Mesendoderm (in vitro differentiated cells): ENCODE measurements around the gene PEPD.

Experiments
- DNase-seq: peaks from one replicate; pipeline ENCODE4 v3.0.0; 2013
- H2AK5ac ChIP-seq: 2 replicates; pipeline ENCODE4 v1.6.1; 2013; ENCODE audit warnings: low read length, inconsistent platforms
- H2BK120ac ChIP-seq: 2 replicates; pipeline ENCODE4 v1.6.1; 2013; ENCODE audit warnings: low read depth, mild to moderate bottlenecking, low read length, moderate library complexity, mixed read lengths
- H2BK15ac ChIP-seq: replicated peaks from 2 replicates; pipeline ENCODE4 v1.6.1; 2013; ENCODE audit warnings: low read depth, mild to moderate bottlenecking, moderate library complexity
- H2BK5ac ChIP-seq: 2 replicates; pipeline ENCODE4 v1.6.1; 2013; ENCODE audit warnings: low read length, inconsistent platforms
- H3K18ac ChIP-seq: 2 replicates; pipeline ENCODE4 v1.6.1; 2013; ENCODE audit warnings: mild to moderate bottlenecking, low read length, mixed read lengths
- H3K23ac ChIP-seq: one replicate; pipeline ENCODE4 v1.6.1; 2013; ENCODE audit warnings: low read length
- H3K27ac ChIP-seq: 2 replicates; pipeline ENCODE4 v1.5.1; 2013; ENCODE audit warnings: low read depth, mild to moderate bottlenecking, inconsistent platforms, low read length, moderate library complexity
- H3K27me3 ChIP-seq: 2 replicates; pipeline ENCODE4 v1.6.1; 2013; ENCODE audit warnings: low read length, control low read depth, mild to moderate bottlenecking, inconsistent platforms; ENCODE audit not compliant: insufficient read depth, poor library complexity
- H3K36me3 ChIP-seq: 2 replicates; pipeline ENCODE4 v1.6.1; 2013; ENCODE audit warnings: low read length, inconsistent platforms; ENCODE audit not compliant: control insufficient read depth, insufficient read depth
- H3K4ac ChIP-seq: one replicate; pipeline ENCODE4 v1.6.1; 2013; ENCODE audit warnings: low read depth, mild to moderate bottlenecking, low read length, moderate library complexity
- H3K4me1 ChIP-seq: 2 replicates; pipeline ENCODE4 v1.6.1; 2013; ENCODE audit warnings: low read depth, low read length, inconsistent platforms; ENCODE audit not compliant: control insufficient read depth
- H3K4me2 ChIP-seq: 2 replicates; pipeline ENCODE4 v1.6.1; 2013; ENCODE audit warnings: low read length
- H3K4me3 ChIP-seq: 2 replicates; pipeline ENCODE4 v1.5.1; 2013; ENCODE audit warnings: mild to moderate bottlenecking, low read length
- H3K56ac ChIP-seq: one replicate; pipeline ENCODE4 v1.6.1; 2013; ENCODE audit warnings: low read length
- H3K79me1 ChIP-seq: 2 replicates; pipeline ENCODE4 v1.6.1; 2013; ENCODE audit warnings: low read length, inconsistent platforms
- H3K79me2 ChIP-seq: 2 replicates; pipeline ENCODE4 v1.6.1; 2013; ENCODE audit warnings: mild to moderate bottlenecking, low read length; ENCODE audit not compliant: control insufficient read depth, insufficient read depth
- H3K9ac ChIP-seq: 2 replicates; pipeline ENCODE4 v1.6.1; 2013; ENCODE audit warnings: low read length, inconsistent platforms
- H4K5ac ChIP-seq: one replicate; pipeline ENCODE4 v1.6.1; 2013; ENCODE audit warnings: low read length
- H4K8ac ChIP-seq: one replicate; pipeline ENCODE4 v1.6.1; 2013; ENCODE audit warnings: low read depth, mild to moderate bottlenecking, control low read depth, low read length, moderate library complexity
- WGBS: extraction: QIAGEN DNeasy Blood & Tissue Kit; methylation state at CpG from one replicate; pipeline ENCODE4 v1.1.7; 2013; ENCODE audit warnings: low lambda C conversion rate, missing lambda C conversion rate; ENCODE audit not compliant: insufficient coverage; ENCODE audit errors: extremely low coverage; 5-methylcytosine and 5-hydroxymethylcytosine counted together

Gene PEPD

DNA sequence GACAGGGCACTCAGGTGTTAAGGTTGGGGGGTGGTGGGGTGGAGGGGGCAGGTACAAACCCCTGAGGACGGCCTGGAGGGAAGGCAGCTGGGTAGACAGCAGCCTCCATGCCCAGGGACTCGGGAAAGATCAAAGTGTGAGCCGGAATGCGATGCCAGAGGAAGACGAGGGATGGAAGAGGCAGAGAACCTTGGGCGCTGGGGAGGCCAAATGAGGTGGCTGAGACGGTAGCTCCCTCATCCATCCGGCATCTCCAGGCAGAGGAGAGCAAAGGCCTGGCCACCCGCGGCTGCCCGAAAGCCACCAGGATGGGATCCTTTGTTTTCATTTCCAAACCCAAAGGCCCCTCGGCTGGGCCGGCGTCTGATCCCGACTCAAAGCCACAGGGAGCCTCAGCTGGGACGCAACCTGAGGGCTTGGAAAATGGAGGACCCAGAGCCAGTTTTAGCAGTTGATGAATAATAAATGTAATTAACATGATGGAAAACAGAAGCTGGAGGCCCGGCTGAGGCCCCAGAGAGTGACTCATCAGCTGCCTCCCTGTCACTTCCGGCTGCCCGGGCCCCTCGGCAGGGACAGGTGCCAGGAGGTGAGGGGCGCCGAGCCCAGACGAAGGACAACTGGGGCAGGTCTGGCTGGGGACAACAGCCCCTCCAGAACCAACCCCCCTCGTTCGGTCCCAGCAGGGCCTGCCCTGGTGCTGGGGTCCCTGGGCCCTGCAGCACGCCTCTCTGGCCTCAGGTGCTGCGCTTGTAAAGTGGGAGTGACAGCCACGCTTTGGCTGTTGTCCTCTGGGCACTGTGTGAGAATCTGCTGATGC is 86.5 kb downstream of the PEPD start:
- Histone ChIP-seq H3K27ac (no peak overlapping the region), H2BK5ac (no peak overlapping the region), H4K5ac (no peak overlapping the region), H3K4ac (no peak overlapping the region), H3K79me2 (no peaks in the 10 kb centered on the region), H3K36me3 (no peaks in the 10 kb centered on the region), H3K23ac (no peak overlapping the region), H3K4me2 (no peak overlapping the region), H2BK15ac (no peak overlapping the region), H3K27me3 (no peaks in the 10 kb centered on the region), H2BK120ac (no peak overlapping the region), H3K4me3 (no peak overlapping the region), H4K8ac (no peak overlapping the region), H3K9ac (no peak overlapping the region), H3K4me1 (no peaks in the 10 kb centered on the region), H3K79me1 (no peaks in the 10 kb centered on the region), H3K56ac (no peak overlapping the region), H3K18ac (no peak overlapping the region), H2AK5ac (no peak overlapping the region)
- no CpG with 5 or more reads among the region's 28 CpGs for WGBS
- DNase-seq, result peak; percentile 7

DNA sequence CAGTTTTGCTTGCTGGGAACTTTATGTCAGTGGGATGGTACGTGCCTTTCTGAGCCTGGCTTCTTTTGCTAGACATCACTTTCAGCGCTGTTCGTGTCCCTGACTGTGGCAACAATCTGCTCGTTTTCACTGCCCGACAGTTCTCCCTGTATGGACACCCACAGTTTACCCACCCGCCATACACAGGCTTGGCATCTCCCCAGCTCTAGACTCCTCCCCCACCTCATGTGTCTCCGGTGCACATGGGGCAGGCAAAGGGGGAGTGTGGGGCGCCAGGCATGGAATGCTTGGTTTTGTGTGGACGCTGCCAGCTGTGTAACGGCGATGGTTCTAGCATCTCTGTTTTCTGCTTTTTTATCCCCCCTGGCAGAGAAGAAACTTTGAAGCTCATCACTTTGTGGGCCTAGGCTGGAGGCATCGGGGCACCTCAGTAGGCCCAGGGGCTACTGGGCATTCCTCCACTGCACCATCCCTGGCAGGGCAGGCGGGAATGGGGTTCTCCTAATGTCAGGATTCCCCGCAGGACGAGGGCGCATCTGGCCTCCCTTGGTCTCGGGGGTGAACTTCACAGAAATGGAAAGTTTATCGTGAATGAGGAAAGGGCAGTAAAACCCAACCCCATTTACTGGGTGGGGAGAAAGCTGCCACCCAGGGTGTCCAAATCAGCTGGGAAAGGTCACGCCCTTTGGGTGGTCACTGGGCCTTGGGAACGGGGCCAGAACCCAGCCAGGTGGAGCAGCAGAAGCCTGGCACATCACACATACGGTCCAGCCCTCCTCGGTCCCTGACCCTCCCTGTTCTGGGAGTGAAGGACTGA is 87.3 kb downstream of the PEPD start:
- WGBS, result no CpG with 5 or more reads among the region's 22 CpGs
- Histone ChIP-seq H3K9ac (no peak overlapping the region), H2BK15ac (no peak overlapping the region), H2AK5ac (no peak overlapping the region), H3K4ac (no peak overlapping the region), H3K79me2 (no peaks in the 10 kb centered on the region), H3K36me3 (no peaks in the 10 kb centered on the region), H3K18ac (no peak overlapping the region), H3K56ac (no peak overlapping the region), H2BK120ac (no peak overlapping the region), H2BK5ac (no peak overlapping the region), H3K27me3 (no peaks in the 10 kb centered on the region), H4K8ac (no peak overlapping the region), H3K4me1 (no peaks in the 10 kb centered on the region), H3K23ac (no peak overlapping the region), H4K5ac (no peak overlapping the region), H3K79me1 (no peaks in the 10 kb centered on the region), H3K4me2 (no peak overlapping the region), H3K4me3 (no peak overlapping the region), H3K27ac (no peak overlapping the region)
- no peak for DNase-seq

DNA sequence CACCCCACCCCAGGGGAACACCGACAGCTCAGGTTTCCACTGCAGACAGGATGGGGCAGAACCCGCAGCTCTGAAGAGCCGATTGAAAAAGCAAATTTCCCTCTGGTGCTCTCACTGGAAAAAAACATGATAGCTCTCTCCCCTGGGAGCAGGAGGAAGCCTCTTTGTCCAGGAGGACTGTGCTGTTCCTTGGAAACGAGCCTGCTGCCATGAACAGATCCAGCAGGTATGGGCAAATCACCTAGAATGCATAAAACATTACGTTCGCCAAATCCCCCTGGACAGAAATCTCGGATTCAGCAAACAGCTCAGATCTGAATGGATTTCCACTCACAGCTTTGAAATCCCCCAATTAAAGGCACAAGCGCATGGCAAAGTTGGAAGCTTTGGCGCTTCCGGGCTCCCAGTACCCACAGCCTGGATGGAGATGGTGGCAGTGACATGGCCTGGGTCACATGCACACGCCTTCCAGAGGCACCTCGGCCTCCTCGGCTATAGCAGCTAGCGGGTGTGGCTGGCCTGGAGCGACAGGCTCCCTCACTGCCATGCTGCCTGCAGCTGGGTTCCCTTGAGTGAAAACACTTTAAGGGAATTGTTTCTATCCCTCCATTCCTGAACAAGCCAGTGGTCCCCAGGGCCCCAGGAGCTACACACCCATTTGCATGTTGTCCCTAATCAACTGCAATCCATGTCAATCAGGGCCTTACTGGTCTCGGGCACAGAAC is 89.0 kb downstream of the PEPD start:
- H3K9ac ChIP-seq, result no peak overlapping the region
- H3K36me3 ChIP-seq, result no peaks in the 10 kb centered on the region
- no peak overlapping the region for H2BK120ac ChIP-seq
- H2BK15ac ChIP-seq, result no peak overlapping the region
- H3K27me3 ChIP-seq, result no peaks in the 10 kb centered on the region
- H3K4me3 ChIP-seq, result no peak overlapping the region
- no peak overlapping the region for H3K18ac ChIP-seq
- H3K23ac ChIP-seq, result no peak overlapping the region
- H3K4me2 ChIP-seq, result no peak overlapping the region
- no peak overlapping the region for H4K8ac ChIP-seq
- no CpG with 5 or more reads among the region's 16 CpGs for WGBS
- no peak overlapping the region for H4K5ac ChIP-seq
- no peak overlapping the region for H3K56ac ChIP-seq
- H2AK5ac ChIP-seq, result no peak overlapping the region
- no peaks in the 10 kb centered on the region for H3K79me2 ChIP-seq
- no peak overlapping the region for H2BK5ac ChIP-seq
- no peak overlapping the region for H3K4ac ChIP-seq
- H3K27ac ChIP-seq, result no peak overlapping the region
- H3K79me1 ChIP-seq, result no peaks in the 10 kb centered on the region
- no peaks in the 10 kb centered on the region for H3K4me1 ChIP-seq
- no peak for DNase-seq

DNA sequence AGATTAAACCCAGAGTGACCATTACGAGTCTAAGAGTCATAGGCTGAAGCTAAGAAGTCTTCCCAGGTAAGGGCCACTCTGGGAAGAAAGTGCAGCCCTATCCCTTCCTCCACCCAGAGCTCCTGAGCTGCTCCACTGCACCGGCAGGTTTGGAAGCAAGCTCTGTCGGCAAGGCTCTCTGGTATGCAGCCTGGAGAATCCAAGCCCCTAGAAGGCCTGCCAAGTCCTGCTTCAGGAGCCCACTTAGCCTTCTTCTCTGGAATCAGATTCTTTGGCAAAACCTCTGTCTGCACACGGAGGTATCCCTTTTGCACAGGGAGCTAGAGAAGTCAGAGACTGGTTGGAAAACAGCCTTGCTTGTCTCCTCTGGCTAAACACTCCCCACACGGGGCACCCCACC is 89.6 kb downstream of the PEPD start:
- Histone ChIP-seq H3K36me3 (no peaks in the 10 kb centered on the region), H3K27me3 (no peaks in the 10 kb centered on the region), H2BK120ac (no peak overlapping the region), H3K79me1 (no peaks in the 10 kb centered on the region), H3K4me2 (no peak overlapping the region), H3K27ac (no peak overlapping the region), H3K4me1 (no peaks in the 10 kb centered on the region), H3K9ac (no peak overlapping the region), H2BK5ac (no peak overlapping the region), H3K79me2 (no peaks in the 10 kb centered on the region), H3K4me3 (no peak overlapping the region), H3K23ac (no peak overlapping the region), H3K56ac (no peak overlapping the region), H3K18ac (no peak overlapping the region), H3K4ac (no peak overlapping the region), H2BK15ac (no peak overlapping the region), H4K5ac (no peak overlapping the region), H2AK5ac (no peak overlapping the region), H4K8ac (no peak overlapping the region)
- WGBS, result no CpG with 5 or more reads among the region's 5 CpGs
- no peak for DNase-seq

DNA sequence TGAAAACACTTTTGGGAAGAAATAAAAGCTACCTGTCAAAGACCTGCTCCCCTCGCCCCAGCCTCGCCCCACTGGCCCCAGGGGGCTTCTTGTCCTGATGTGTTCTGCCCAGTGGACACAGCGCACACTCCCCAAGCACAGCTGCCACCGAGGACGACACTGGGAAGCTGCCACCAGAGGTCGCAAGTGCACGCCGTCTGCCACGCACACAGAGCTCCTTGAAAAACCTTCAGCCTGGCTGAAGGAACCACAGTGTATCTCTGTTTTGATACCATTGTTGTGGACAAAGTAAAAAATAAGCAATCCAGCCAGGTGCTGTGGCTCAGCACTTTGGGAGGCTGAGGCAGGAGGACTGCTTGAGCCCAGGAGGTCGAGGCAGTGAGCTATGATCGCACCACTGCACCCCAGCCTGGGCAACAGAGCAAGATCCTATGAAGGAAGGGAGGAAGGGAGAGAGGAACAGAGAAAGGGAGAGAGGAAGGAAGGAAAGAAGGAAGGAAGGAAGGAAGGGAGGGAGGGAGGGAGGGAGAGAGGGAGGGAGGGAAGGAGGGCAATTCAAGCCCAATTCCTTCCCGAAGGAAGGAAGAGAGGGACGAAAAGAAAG is 90.8 kb downstream of the PEPD start:
- Histone ChIP-seq H3K79me2 (no peaks in the 10 kb centered on the region), H3K4ac (no peak overlapping the region), H4K8ac (no peak overlapping the region), H4K5ac (no peak overlapping the region), H3K23ac (no peak overlapping the region), H3K9ac (no peak overlapping the region), H3K36me3 (no peaks in the 10 kb centered on the region), H3K4me2 (no peak overlapping the region), H2BK5ac (no peak overlapping the region), H2AK5ac (no peak overlapping the region), H2BK120ac (no peak overlapping the region), H3K27ac (no peak overlapping the region), H3K56ac (no peak overlapping the region), H3K27me3 (no peaks in the 10 kb centered on the region), H3K4me1 (no peaks in the 10 kb centered on the region), H2BK15ac (no peak overlapping the region), H3K18ac (no peak overlapping the region), H3K4me3 (no peak overlapping the region), H3K79me1 (no peaks in the 10 kb centered on the region)
- no CpG with 5 or more reads among the region's 13 CpGs for WGBS
- DNase-seq, result peak; percentile 66
